IMR-90 (cell line): ENCODE data around the gene SPRR3. TPM values are rescaled to one million over a fixed set of nuclear protein-coding genes. Genes with fewer than 3 reads are reported as not detected.

Experiments used
- ATAC-seq: fragments of 200-7000 bp; cut with Tn5 transposase; 2 replicates; pipeline ENCODE4 v1.9.1; 2020; ENCODE audit warnings: low read depth, mild to moderate bottlenecking, moderate library complexity
- BruUV-seq: library from RNA; stranded (reverse); fragments of 400-500 nt; replicated peaks from 2 replicates; lab custom pipeline; 2021; lab: Mats Ljungman, UMichigan
- CTCF ChIA-PET: fragments of 300-600 bp; formaldehyde crosslinking; extraction: SDS; loops from one replicate; lab custom pipeline; 2021; ENCODE audit warnings: antibody characterized with exemption; lab: Yijun Ruan, JAX
- POLR2A ChIA-PET: fragments of 300-600 bp; sonication (Branson Sonifier 250); formaldehyde crosslinking; loops from one replicate; lab custom pipeline; 2022; ENCODE audit warnings: antibody characterized with exemption; ENCODE audit not compliant: unreplicated experiment; lab: Charles Lee
- DNase-seq: peaks from one replicate; pipeline ENCODE4 v3.0.0; 2013
- H2AFZ ChIP-seq: replicated peaks from 2 replicates; pipeline ENCODE3; 2013; ENCODE audit warnings: low read length, mild to moderate bottlenecking; ENCODE audit not compliant: poor library complexity
- H2AK5ac ChIP-seq: 2 replicates; pipeline ENCODE4 v1.6.1; 2013; ENCODE audit warnings: low read depth, low read length, inconsistent platforms
- H2AK9ac ChIP-seq: replicated peaks from 2 replicates; pipeline ENCODE3; 2013; ENCODE audit warnings: mild to moderate bottlenecking, low read depth, low read length, moderate library complexity; ENCODE audit not compliant: poor library complexity
- H2BK120ac ChIP-seq: 2 replicates; pipeline ENCODE4 v1.6.1; 2013; ENCODE audit warnings: low read depth, low read length, inconsistent platforms
- H2BK15ac ChIP-seq: 3 replicates; pipeline ENCODE4 v1.6.1; 2013; ENCODE audit warnings: low read depth, low read length, inconsistent platforms
- H2BK20ac ChIP-seq: 2 replicates; pipeline ENCODE4 v1.6.1; 2013; ENCODE audit warnings: low read depth, mild to moderate bottlenecking, inconsistent platforms, low read length, moderate library complexity
- H2BK5ac ChIP-seq: 2 replicates; pipeline ENCODE4 v1.6.1; 2013; ENCODE audit warnings: mild to moderate bottlenecking, low read depth, low read length, inconsistent platforms; ENCODE audit not compliant: poor library complexity, severe bottlenecking
- H3K14ac ChIP-seq: replicated peaks from 2 replicates; pipeline ENCODE4 v1.6.1; 2013; ENCODE audit warnings: low read depth, low read length, inconsistent platforms
- H3K18ac ChIP-seq: 2 replicates; pipeline ENCODE4 v1.6.1; 2013; ENCODE audit warnings: low read depth, low read length, control low read depth
- H3K23ac ChIP-seq: 2 replicates; pipeline ENCODE4 v1.6.1; 2013; ENCODE audit warnings: low read depth, low read length, inconsistent platforms
- H3K27ac ChIP-seq: 2 replicates; pipeline ENCODE4 v1.5.1; 2013; ENCODE audit warnings: mild to moderate bottlenecking, control low read depth, low read length; ENCODE audit not compliant: insufficient read depth
- H3K27me3 ChIP-seq: 2 replicates; pipeline ENCODE4 v1.6.1; 2013; ENCODE audit warnings: low read length; ENCODE audit not compliant: control insufficient read depth, insufficient read depth
- H3K36me3 ChIP-seq: 2 replicates; pipeline ENCODE4 v1.6.1; 2013; ENCODE audit warnings: low read length, mixed read lengths; ENCODE audit not compliant: control insufficient read depth, insufficient read depth
- H3K4ac ChIP-seq: 2 replicates; pipeline ENCODE4 v1.6.1; 2013; ENCODE audit warnings: low read depth, low read length, inconsistent platforms
- H3K4me1 ChIP-seq: 2 replicates; pipeline ENCODE4 v1.6.1; 2013; ENCODE audit warnings: low read length, mixed read lengths; ENCODE audit not compliant: control insufficient read depth, insufficient read depth
- H3K4me2 ChIP-seq: 2 replicates; pipeline ENCODE4 v1.6.1; 2013; ENCODE audit warnings: low read depth, mild to moderate bottlenecking, control low read depth, low read length, moderate library complexity
- H3K4me3 ChIP-seq: 2 replicates; pipeline ENCODE4 v1.5.1; 2013; ENCODE audit warnings: low read depth, mild to moderate bottlenecking, control low read depth, low read length, moderate library complexity; ENCODE audit not compliant: insufficient read depth
- H3K56ac ChIP-seq: 2 replicates; pipeline ENCODE4 v1.6.1; 2013; ENCODE audit warnings: low read length, inconsistent platforms; ENCODE audit not compliant: insufficient read depth; ENCODE audit errors: extremely low read depth
- H3K79me1 ChIP-seq, 2 experiments: 2 replicates each; pipeline ENCODE4 v1.6.1; 2013; ENCODE audit warnings: low read length in 2 of 2, inconsistent platforms in 1 of 2, low read depth in 1 of 2
- H3K9ac ChIP-seq: 2 replicates; pipeline ENCODE4 v1.6.1; 2013; ENCODE audit warnings: low read depth, low read length, control low read depth
- H3K9me1 ChIP-seq: 2 replicates; pipeline ENCODE4 v1.6.1; 2013; ENCODE audit warnings: low read length, inconsistent platforms; ENCODE audit not compliant: insufficient read depth
- H3K9me3 ChIP-seq: 2 replicates; pipeline ENCODE4 v1.6.1; 2013; ENCODE audit warnings: low read length; ENCODE audit not compliant: control insufficient read depth, insufficient read depth
- H4K20me1 ChIP-seq: 2 replicates; pipeline ENCODE4 v1.6.1; 2013; ENCODE audit warnings: low read length, inconsistent platforms; ENCODE audit not compliant: insufficient read depth
- H4K5ac ChIP-seq: 2 replicates; pipeline ENCODE4 v1.6.1; 2013; ENCODE audit warnings: mild to moderate bottlenecking, low read depth, low read length, control low read depth
- H4K8ac ChIP-seq, 2 experiments: 2 replicates each; pipeline ENCODE4 v1.6.1; 2013; ENCODE audit warnings: low read depth in 2 of 2, low read length in 2 of 2, control low read depth in 1 of 2, inconsistent platforms in 1 of 2
- H4K91ac ChIP-seq: 2 replicates; pipeline ENCODE4 v1.6.1; 2013; ENCODE audit warnings: low read depth, low read length, inconsistent platforms; ENCODE audit not compliant: insufficient read depth
- BHLHE40 ChIP-seq: fragments of 150-350 bp; IDR thresholded peaks from 2 replicates; pipeline ENCODE4 v1.6.1; 2016; ENCODE audit warnings: mild to moderate bottlenecking, low read depth, low read length
- CEBPB ChIP-seq: IDR thresholded peaks from 2 replicates; pipeline ENCODE4 v1.6.1; 2012; ENCODE audit warnings: low read depth, low read length, improper control_type of control experiment
- CHD1 ChIP-seq: IDR thresholded peaks from 2 replicates; pipeline ENCODE4 v1.6.1; 2012; ENCODE audit warnings: low read depth, low read length, improper control_type of control experiment
- FOS ChIP-seq: fragments of 150-350 bp; IDR thresholded peaks from 2 replicates; pipeline ENCODE4 v1.6.1; 2016; ENCODE audit warnings: low read depth, low read length
- MAFK ChIP-seq: IDR thresholded peaks from 2 replicates; pipeline ENCODE4 v1.6.1; 2012; ENCODE audit warnings: low read depth, low read length, improper control_type of control experiment
- MAZ ChIP-seq: IDR thresholded peaks from 2 replicates; pipeline ENCODE4 v1.6.1; 2012; ENCODE audit warnings: low read depth, mild to moderate bottlenecking, low read length, improper control_type of control experiment, moderate library complexity, borderline replicate concordance
- MXI1 ChIP-seq: IDR thresholded peaks from 2 replicates; pipeline ENCODE4 v1.6.1; 2012; ENCODE audit warnings: low read depth, mild to moderate bottlenecking, low read length, moderate library complexity, borderline replicate concordance
- NFE2L2 ChIP-seq: fragments of 150-350 bp; IDR thresholded peaks from 2 replicates; pipeline ENCODE4 v1.6.1; 2016; ENCODE audit warnings: low read depth, mild to moderate bottlenecking, low read length
- POLR2A ChIP-seq: IDR thresholded peaks from 2 replicates; pipeline ENCODE4 v1.6.1; 2012; ENCODE audit warnings: mild to moderate bottlenecking, low read depth, low read length
- RAD21 ChIP-seq: IDR thresholded peaks from 2 replicates; pipeline ENCODE4 v1.6.1; 2012; ENCODE audit warnings: low read length, improper control_type of control experiment
- RCOR1 ChIP-seq: IDR thresholded peaks from 2 replicates; pipeline ENCODE4 v1.6.1; 2012; ENCODE audit warnings: mild to moderate bottlenecking, low read length, improper control_type of control experiment; ENCODE audit not compliant: insufficient replicate concordance
- RFX5 ChIP-seq: IDR thresholded peaks from 2 replicates; pipeline ENCODE4 v1.8.0; 2012; ENCODE audit warnings: low read depth, mild to moderate bottlenecking, low read length, moderate library complexity
- SMC3 ChIP-seq: fragments of 150-350 bp; IDR thresholded peaks from 2 replicates; pipeline ENCODE4 v1.6.1; 2016; ENCODE audit warnings: low read depth, mild to moderate bottlenecking, antibody characterized with exemption, low read length, moderate library complexity
- dilution Hi-C: fragments of 300-500 bp; cut with HindIII; formaldehyde crosslinking; loops from one replicate; pipeline ENCODE4 v1.14.3; 2018; ENCODE audit warnings: low sequenced_read_pairs; ENCODE audit not compliant: unreplicated experiment
- in situ Hi-C: fragments of 300-500 bp; cut with MboI; formaldehyde crosslinking; loops from 3 replicates; pipeline ENCODE4 v1.14.3; 2019; ENCODE audit warnings: low sequenced_read_pairs, inconsistent platforms, mixed read lengths
- intact Hi-C: fragments of 100-400 bp; cut with micrococcal nuclease; formaldehyde crosslinking; loops from 2 replicates; pipeline ENCODE4 v1.10.0; 2022
- polyA plus RNA-seq, 3 experiments: library from polyadenylated mRNA; depleted of rRNA; stranded (reverse); fragments of >200 nt; gene quantifications; 2 replicates each; pipeline ENCODE4 v1.2.3, GENCODE V29; 2012; ENCODE audit warnings: low replicate concordance in 1 of 3
- total RNA-seq: library from RNA; depleted of rRNA; stranded (reverse); fragments of >200 nt; gene quantifications from 2 replicates; pipeline ENCODE4 v1.2.3, GENCODE V29; 2012
- TF ChIP-seq, protein P1 (sequence below): fragments of 150-350 bp; IDR thresholded peaks from 2 replicates; pipeline ENCODE4 v1.6.1; 2016; ENCODE audit warnings: low read depth, mild to moderate bottlenecking, low read length, moderate library complexity, borderline replicate concordance
- TF ChIP-seq, protein P2 (sequence below): fragments of 150-350 bp; IDR thresholded peaks from 2 replicates; pipeline ENCODE4 v1.6.1; 2017; ENCODE audit warnings: mild to moderate bottlenecking, antibody characterized with exemption, low read length, low read depth
- TF ChIP-seq, protein P3 (sequence below): conservative IDR thresholded peaks from 2 replicates; pipeline ENCODE4 v1.5.1; 2012; ENCODE audit warnings: mild to moderate bottlenecking, low read depth, low read length, improper control_type of control experiment

The SPRR3 gene
- total and polyA plus RNA-seq, 2 of the 4 experiments (the other 2 are of a cell fraction), result not detected

DNA sequence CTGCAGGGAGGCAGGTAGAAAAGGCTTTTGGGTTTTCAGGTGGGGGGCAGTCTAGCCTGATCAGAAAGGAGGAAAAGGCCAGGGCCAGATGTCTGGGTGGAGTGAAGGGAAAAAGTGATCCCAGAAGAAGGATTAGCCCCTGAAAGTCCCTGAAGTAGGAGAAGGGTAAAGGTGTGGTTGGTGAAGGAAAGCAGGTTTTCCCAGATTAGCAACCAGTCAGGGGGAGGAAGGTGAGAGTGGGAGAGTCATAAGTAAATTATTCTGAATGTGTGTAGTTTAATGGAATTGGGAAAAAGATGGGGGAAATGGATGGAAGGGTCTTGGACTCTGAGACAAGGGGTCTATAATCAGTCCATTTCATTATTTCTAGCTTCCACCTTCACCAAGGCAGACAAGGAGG, 18.3 kb upstream of the SPRR3 start:
- in situ Hi-C loops (no loop called here), intact Hi-C loops (no loop called here), dilution Hi-C loops (no loop called here)
- Histone ChIP-seq H2AFZ (no peak overlapping the region), H3K9me3 (no peaks in the 10 kb centered on the region), H3K18ac (no peak overlapping the region), H3K27ac (no peak overlapping the region), H2BK20ac (no peak overlapping the region), H3K4me1 (no peaks in the 10 kb centered on the region), H3K14ac (no peak overlapping the region), H3K9ac (no peak overlapping the region), H3K36me3 (no peaks in the 10 kb centered on the region), H3K9me1 (no peaks in the 10 kb centered on the region), H2BK15ac (no peak overlapping the region), H4K8ac (no peak overlapping the region), H2AK5ac (no peak overlapping the region), H4K91ac (no peak overlapping the region), H2AK9ac (no peak overlapping the region), H2BK120ac (no peak overlapping the region), H3K4ac (no peak overlapping the region), H3K4me3 (no peak overlapping the region), H3K79me1 (no peaks in the 10 kb centered on the region), H4K20me1 (no peaks in the 10 kb centered on the region), H2BK5ac (no peak overlapping the region), H3K56ac (no peak overlapping the region), H3K4me2 (no peak overlapping the region), H4K5ac (no peak overlapping the region), H3K23ac (no peak overlapping the region), H3K27me3 (no peaks in the 10 kb centered on the region)
- no peak for ATAC-seq
- BruUV-seq, result no TSS peak
- POLR2A ChIA-PET, result no interaction called here
- CTCF ChIA-PET, result interaction anchor here (0.6 kb wide), 1 partner anchor 12 kb away, joined by 3 read pairs; no protein-coding TSS in a partner anchor
- no peak for DNase-seq
- TF ChIP-seq RCOR1 (no peak), MXI1 (no peak), RAD21 (no peak), CHD1 (no peak), MAFK (no peak), FOS (no peak), NFE2L2 (no peak), RFX5 (no peak), BHLHE40 (no peak), SMC3 (no peak), CEBPB (no peak), MAZ (no peak), POLR2A (no peak)
- TF ChIP-seq, protein P1, sequence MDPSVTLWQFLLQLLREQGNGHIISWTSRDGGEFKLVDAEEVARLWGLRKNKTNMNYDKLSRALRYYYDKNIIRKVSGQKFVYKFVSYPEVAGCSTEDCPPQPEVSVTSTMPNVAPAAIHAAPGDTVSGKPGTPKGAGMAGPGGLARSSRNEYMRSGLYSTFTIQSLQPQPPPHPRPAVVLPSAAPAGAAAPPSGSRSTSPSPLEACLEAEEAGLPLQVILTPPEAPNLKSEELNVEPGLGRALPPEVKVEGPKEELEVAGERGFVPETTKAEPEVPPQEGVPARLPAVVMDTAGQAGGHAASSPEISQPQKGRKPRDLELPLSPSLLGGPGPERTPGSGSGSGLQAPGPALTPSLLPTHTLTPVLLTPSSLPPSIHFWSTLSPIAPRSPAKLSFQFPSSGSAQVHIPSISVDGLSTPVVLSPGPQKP, result no peak
- TF ChIP-seq, protein P2, sequence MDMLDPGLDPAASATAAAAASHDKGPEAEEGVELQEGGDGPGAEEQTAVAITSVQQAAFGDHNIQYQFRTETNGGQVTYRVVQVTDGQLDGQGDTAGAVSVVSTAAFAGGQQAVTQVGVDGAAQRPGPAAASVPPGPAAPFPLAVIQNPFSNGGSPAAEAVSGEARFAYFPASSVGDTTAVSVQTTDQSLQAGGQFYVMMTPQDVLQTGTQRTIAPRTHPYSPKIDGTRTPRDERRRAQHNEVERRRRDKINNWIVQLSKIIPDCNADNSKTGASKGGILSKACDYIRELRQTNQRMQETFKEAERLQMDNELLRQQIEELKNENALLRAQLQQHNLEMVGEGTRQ, result no peak
- TF ChIP-seq, protein P3, sequence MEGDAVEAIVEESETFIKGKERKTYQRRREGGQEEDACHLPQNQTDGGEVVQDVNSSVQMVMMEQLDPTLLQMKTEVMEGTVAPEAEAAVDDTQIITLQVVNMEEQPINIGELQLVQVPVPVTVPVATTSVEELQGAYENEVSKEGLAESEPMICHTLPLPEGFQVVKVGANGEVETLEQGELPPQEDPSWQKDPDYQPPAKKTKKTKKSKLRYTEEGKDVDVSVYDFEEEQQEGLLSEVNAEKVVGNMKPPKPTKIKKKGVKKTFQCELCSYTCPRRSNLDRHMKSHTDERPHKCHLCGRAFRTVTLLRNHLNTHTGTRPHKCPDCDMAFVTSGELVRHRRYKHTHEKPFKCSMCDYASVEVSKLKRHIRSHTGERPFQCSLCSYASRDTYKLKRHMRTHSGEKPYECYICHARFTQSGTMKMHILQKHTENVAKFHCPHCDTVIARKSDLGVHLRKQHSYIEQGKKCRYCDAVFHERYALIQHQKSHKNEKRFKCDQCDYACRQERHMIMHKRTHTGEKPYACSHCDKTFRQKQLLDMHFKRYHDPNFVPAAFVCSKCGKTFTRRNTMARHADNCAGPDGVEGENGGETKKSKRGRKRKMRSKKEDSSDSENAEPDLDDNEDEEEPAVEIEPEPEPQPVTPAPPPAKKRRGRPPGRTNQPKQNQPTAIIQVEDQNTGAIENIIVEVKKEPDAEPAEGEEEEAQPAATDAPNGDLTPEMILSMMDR, result no peak
